Heart left ventricle (tissue), 13 donors: Measurements from ENCODE around the gene GAS7.

Source experiments
- POLR2A ChIP-seq, 2 donors: fragments of 450-650 bp; IDR thresholded peaks; one replicate each; pipeline ENCODE4 v1.6.1; 2017; ENCODE audit warnings: antibody characterized with exemption in 2 of 2, mild to moderate bottlenecking in 2 of 2, moderate library complexity in 2 of 2
- TF ChIP-seq, protein P1 (sequence below), 12 donors: fragments of 200-600 bp; sonication (generic) in 4 of 12; IDR thresholded peaks; one replicate each; pipeline versions ENCODE4 v1.5.0 to v1.8.0; 2018 to 2022; ENCODE audit warnings: antibody characterized with exemption in 12 of 12, mild to moderate bottlenecking in 5 of 12
- donor health status: ischemic (EF 13 %, LVEDD 7.1; RV severe dilation, severe dysfunction).
- donor health status: DM: no; HTN: yes; CAD: no.
- donor health status: DM: no; HTN: no; CAD: no.
- donor health status: ischemic (EF 25% LVEDD 6.9; RV normal size, moderate dysfunction).
- donor health status: ischemic (EF 25% LVEDD 5.7; RV mildly dilated, moderate dysfunction).
- donor health status: ischemic (EF 35%, LVEDD 5.7; RV mildly dilated, moderate dysfunction).
- donor health status: nonischemic (EF 11% LVEDD 7.7; RV severe dilation, severe dysfunction).
- donor health status: DM: yes; HTN: yes; CAD: no.
- donor health status: PGD.
- donor health status: ischemic (EF 29% LVEDD 5.4; RV normal size, mild dysfunction).
- donor health status: nonischemic (EF 23%, LVEDD 6.1; RV moderate dilation, normal function).

DNA sequence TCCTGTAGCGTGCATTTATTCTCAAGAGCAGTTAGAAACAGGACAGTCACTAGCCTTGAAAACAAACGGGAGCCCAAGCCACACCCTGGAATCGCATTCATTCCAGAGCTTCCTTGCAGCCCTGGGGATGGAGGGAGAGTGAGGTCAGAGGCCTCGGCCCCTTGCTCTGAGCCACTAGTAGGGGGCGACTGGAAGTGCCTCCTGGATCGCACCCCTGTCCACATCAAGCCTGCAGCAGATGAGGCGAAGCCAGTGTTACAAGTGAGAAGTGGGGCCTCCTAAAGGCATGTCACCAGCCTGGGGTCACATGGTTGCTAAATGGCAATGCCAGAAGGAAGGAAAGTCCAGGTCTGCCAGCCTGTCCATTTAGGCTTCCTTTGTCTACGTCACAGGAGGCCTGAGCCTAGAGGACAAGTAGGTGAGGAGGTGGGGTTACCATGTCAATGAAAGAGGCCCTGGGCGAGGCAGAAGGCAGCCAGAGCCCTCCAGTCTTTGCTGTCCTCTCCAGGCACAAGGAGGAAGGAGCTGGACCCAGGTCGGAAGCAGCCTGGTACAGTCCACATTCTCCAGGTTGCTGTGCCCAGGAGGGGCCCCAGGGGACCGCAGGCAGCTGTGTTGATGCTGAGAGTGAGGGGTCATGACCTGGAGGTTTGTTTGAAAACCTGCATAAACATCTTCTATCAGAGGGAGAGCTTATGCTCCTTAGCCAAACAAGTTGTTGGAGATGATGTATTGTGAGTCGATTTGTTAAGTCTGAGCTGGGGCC lies 290.3 kb downstream of the GAS7 start:
- TF ChIP-seq, protein P1, sequence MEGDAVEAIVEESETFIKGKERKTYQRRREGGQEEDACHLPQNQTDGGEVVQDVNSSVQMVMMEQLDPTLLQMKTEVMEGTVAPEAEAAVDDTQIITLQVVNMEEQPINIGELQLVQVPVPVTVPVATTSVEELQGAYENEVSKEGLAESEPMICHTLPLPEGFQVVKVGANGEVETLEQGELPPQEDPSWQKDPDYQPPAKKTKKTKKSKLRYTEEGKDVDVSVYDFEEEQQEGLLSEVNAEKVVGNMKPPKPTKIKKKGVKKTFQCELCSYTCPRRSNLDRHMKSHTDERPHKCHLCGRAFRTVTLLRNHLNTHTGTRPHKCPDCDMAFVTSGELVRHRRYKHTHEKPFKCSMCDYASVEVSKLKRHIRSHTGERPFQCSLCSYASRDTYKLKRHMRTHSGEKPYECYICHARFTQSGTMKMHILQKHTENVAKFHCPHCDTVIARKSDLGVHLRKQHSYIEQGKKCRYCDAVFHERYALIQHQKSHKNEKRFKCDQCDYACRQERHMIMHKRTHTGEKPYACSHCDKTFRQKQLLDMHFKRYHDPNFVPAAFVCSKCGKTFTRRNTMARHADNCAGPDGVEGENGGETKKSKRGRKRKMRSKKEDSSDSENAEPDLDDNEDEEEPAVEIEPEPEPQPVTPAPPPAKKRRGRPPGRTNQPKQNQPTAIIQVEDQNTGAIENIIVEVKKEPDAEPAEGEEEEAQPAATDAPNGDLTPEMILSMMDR (IDR thresholded peaks at IDR 0.05) = no peak
- TF ChIP-seq POLR2A (IDR thresholded peaks at IDR 0.05) = no peak
